ENCODE measurements around the gene SHE. TPM values are rescaled to one million over a fixed set of nuclear protein-coding genes. Genes with fewer than 3 reads are reported as not detected.

Gene SHE
- total RNA-seq, 3 donors from 2014 or later (not counting 1 experiment from before 2014, with no cell fraction given): 0.10 to 0.14 TPM; not detected in 1

- DNase-seq: no peak
- Mint-ChIP-seq H3K27ac (no peak overlapping the region), H3K4me1 (no peaks in the 10 kb centered on the region), H3K27me3 (ENCODE audit: low read depth in 2 of 2) (peaks cover 29 to 43% of the 10 kb centered on the region in 2 donors), H3K36me3 (no peaks in the 10 kb centered on the region), H3K9me3 (no peaks in the 10 kb centered on the region), H3K4me3 (no peak overlapping the region)
- TF ChIP-seq CTCF (IDR thresholded peaks at IDR 0.05): no peak
- H3K36me3 ChIP-seq (ENCODE audit: control insufficient read depth, insufficient read depth, low read length): no peaks in the 10 kb centered on the region
- no peaks in the 10 kb centered on the region for H3K9me3 ChIP-seq (ENCODE audit: control insufficient read depth, insufficient read depth, low read length)
- ATAC-seq: no peak
- no peak overlapping the region for H3K4me3 ChIP-seq (ENCODE audit: low read length)
- no peak overlapping the region for H3K27ac ChIP-seq (ENCODE audit: low read length)
- peaks cover 4% of the 10 kb centered on the region for H3K27me3 ChIP-seq (ENCODE audit: control insufficient read depth, insufficient read depth, low read length)
- no peaks in the 10 kb centered on the region for H3K4me1 ChIP-seq (ENCODE audit: control insufficient read depth, insufficient read depth, low read length)
- intact Hi-C loops (cut with micrococcal nuclease): no loop called here
- 91% methylated on average over 3 of the region's 3 CpGs for WGBS (ENCODE audit: insufficient coverage)
Measured at GRCh38 chr1:154512760-154513159, 10.5 kb upstream of the SHE start.

GRCh38 chr1:154503898-154504297 lies 1.7 kb upstream of the SHE start:
- ATAC-seq: no peak
- 93% methylated on average over 4 of the region's 5 CpGs for WGBS (ENCODE audit: insufficient coverage)
- intact Hi-C loops (cut with micrococcal nuclease): no loop called here

GRCh38 chr1:154502744-154503115 lies 518 bp upstream of the SHE start:
- Histone ChIP-seq H3K4me3 (ENCODE audit: low read length) (no peak overlapping the region), H3K27me3 (ENCODE audit: control insufficient read depth, insufficient read depth, low read length) (peaks cover 29% of the 10 kb centered on the region), H3K9me3 (ENCODE audit: control insufficient read depth, insufficient read depth, low read length) (no peaks in the 10 kb centered on the region), H3K27ac (ENCODE audit: low read length) (no peak overlapping the region), H3K36me3 (ENCODE audit: control insufficient read depth, insufficient read depth, low read length) (no peaks in the 10 kb centered on the region), H3K4me1 (ENCODE audit: control insufficient read depth, insufficient read depth, low read length) (peaks cover 11% of the 10 kb centered on the region)
- peak in 2 of 3 donors; percentile 23 to 46 for ATAC-seq
- H3K27ac Mint-ChIP-seq: no peak overlapping the region
- WGBS (ENCODE audit: insufficient coverage): 26% methylated on average over 43 of the region's 43 CpGs
- no peak for DNase-seq
- no peak for TF ChIP-seq CTCF (IDR thresholded peaks at IDR 0.05)
- peaks cover 49 to 65% of the 10 kb centered on the region in 2 donors for H3K27me3 Mint-ChIP-seq (ENCODE audit: low read depth in 2 of 2)
- no peaks in the 10 kb centered on the region for H3K9me3 Mint-ChIP-seq
- H3K4me1 Mint-ChIP-seq: peaks cover 15% of the 10 kb centered on the region in 2 donors
- H3K36me3 Mint-ChIP-seq: no peaks in the 10 kb centered on the region
- peak overlapping the region; percentile 79 for H3K4me3 Mint-ChIP-seq
- intact Hi-C loops (cut with micrococcal nuclease): no loop called here

More at GRCh38 chr1:154503898-154504297, 1.7 kb upstream of the SHE start:
- no peaks in the 10 kb centered on the region for H3K36me3 ChIP-seq (ENCODE audit: control insufficient read depth, insufficient read depth, low read length)
- peaks cover 55 to 71% of the 10 kb centered on the region in 2 donors for H3K27me3 Mint-ChIP-seq (ENCODE audit: low read depth in 2 of 2)
- no peak overlapping the region for H3K4me3 ChIP-seq (ENCODE audit: low read length)
- no peaks in the 10 kb centered on the region for H3K36me3 Mint-ChIP-seq
- no peak for TF ChIP-seq CTCF (IDR thresholded peaks at IDR 0.05)
- no peak overlapping the region for H3K27ac Mint-ChIP-seq
- H3K27me3 ChIP-seq (ENCODE audit: control insufficient read depth, insufficient read depth, low read length): peaks cover 29% of the 10 kb centered on the region
- H3K27ac ChIP-seq (ENCODE audit: low read length): no peak overlapping the region
- H3K4me1 ChIP-seq (ENCODE audit: control insufficient read depth, insufficient read depth, low read length): peaks cover 11% of the 10 kb centered on the region
- peaks cover 15% of the 10 kb centered on the region in 2 donors for H3K4me1 Mint-ChIP-seq
- peak overlapping the region; percentile 83 for H3K4me3 Mint-ChIP-seq
- DNase-seq: no peak
- no peaks in the 10 kb centered on the region for H3K9me3 ChIP-seq (ENCODE audit: control insufficient read depth, insufficient read depth, low read length)
- no peaks in the 10 kb centered on the region for H3K9me3 Mint-ChIP-seq

- Histone ChIP-seq H3K27me3 (ENCODE audit: control insufficient read depth, insufficient read depth, low read length) (peaks cover 26% of the 10 kb centered on the region), H3K27ac (ENCODE audit: low read length) (no peak overlapping the region), H3K9me3 (ENCODE audit: control insufficient read depth, insufficient read depth, low read length) (no peaks in the 10 kb centered on the region), H3K4me1 (ENCODE audit: control insufficient read depth, insufficient read depth, low read length) (peaks cover 15% of the 10 kb centered on the region), H3K4me3 (ENCODE audit: low read length) (no peak overlapping the region), H3K36me3 (ENCODE audit: control insufficient read depth, insufficient read depth, low read length) (no peaks in the 10 kb centered on the region)
- no peak for TF ChIP-seq CTCF (IDR thresholded peaks at IDR 0.05)
- no peaks in the 10 kb centered on the region for H3K36me3 Mint-ChIP-seq
- H3K4me3 Mint-ChIP-seq: peak overlapping the region; percentile 72
- H3K4me1 Mint-ChIP-seq: peaks cover 15 to 19% of the 10 kb centered on the region in 2 donors
- no peaks in the 10 kb centered on the region for H3K9me3 Mint-ChIP-seq
- H3K27ac Mint-ChIP-seq: no peak overlapping the region
- ATAC-seq (peak; percentile 43 to 52 (median 46)), DNase-seq (peak in 1 of 2 donors; percentile 19)
- 19% methylated on average over 54 of the region's 54 CpGs for WGBS (ENCODE audit: insufficient coverage)
- intact Hi-C loops (cut with micrococcal nuclease): no loop called here
- H3K27me3 Mint-ChIP-seq (ENCODE audit: low read depth in 2 of 2): peaks cover 43 to 54% of the 10 kb centered on the region in 2 donors
Measured at GRCh38 chr1:154501423-154502065, 668 bp downstream of the SHE start.

Measured in natural killer cell (primary cell).